Upper lobe of left lung (tissue), 6 donors: ENCODE data around the gene BCAS3. TPM values are rescaled to one million over a fixed set of nuclear protein-coding genes. Genes with fewer than 3 reads are reported as not detected.
A peak's percentile ranks its signal among the peaks of the same experiment; 100 is the strongest.

Experiments
- ATAC-seq, 2 donors: fragments of 200-7000 bp; cut with Tn5 transposase; one replicate each; pipeline ENCODE4 v1.9.1; 2022; ENCODE audit warnings: mild to moderate bottlenecking in 2 of 2, moderate library complexity in 2 of 2; ENCODE audit not compliant: low FRiP score in 2 of 2
- DNase-seq, 2 donors: peaks; one replicate each; pipeline ENCODE4 v3.0.0-alpha.2; 2019 to 2020
- H3K27ac ChIP-seq, 4 donors: fragments of 200-600 bp; sonication (generic); one replicate each; pipeline ENCODE4 v1.5.1; 2016 to 2019
- H3K27me3 ChIP-seq, 4 donors: fragments of 200-600 bp; sonication (generic); one replicate each; pipeline ENCODE4 v1.5.1; 2017 to 2019
- H3K36me3 ChIP-seq, 4 donors: fragments of 200-600 bp; sonication (generic); one replicate each; pipeline ENCODE4 v1.5.1; 2016 to 2019
- H3K4me1 ChIP-seq, 4 donors: fragments of 200-600 bp; sonication (generic); one replicate each; pipeline ENCODE4 v1.5.1; 2018 to 2019
- H3K4me3 ChIP-seq, 4 donors: fragments of 200-600 bp; sonication (generic); one replicate each; pipeline ENCODE4 v1.5.1; 2017 to 2019; ENCODE audit warnings: mild to moderate bottlenecking in 2 of 4, moderate library complexity in 1 of 4
- H3K9me3 ChIP-seq, 4 donors: fragments of 200-600 bp; sonication (generic); one replicate each; pipeline ENCODE4 v1.5.1; 2018 to 2019
- EP300 ChIP-seq, 4 donors: sonication (generic); formaldehyde crosslinking; IDR thresholded peaks; one replicate each; pipeline ENCODE4 v1.5.1; 2017; ENCODE audit warnings: antibody characterized with exemption in 4 of 4, control low read depth in 2 of 4
- POLR2A ChIP-seq, 4 donors: fragments of 450-650 bp; IDR thresholded peaks; one replicate each; pipeline ENCODE4 v1.5.1; 2016 to 2017; ENCODE audit warnings: antibody characterized with exemption in 4 of 4, mild to moderate bottlenecking in 2 of 4
- POLR2AphosphoS5 ChIP-seq, 2 donors: sonication (generic); formaldehyde crosslinking; IDR thresholded peaks; one replicate each; pipeline ENCODE4 v1.5.1; 2017; ENCODE audit warnings: antibody characterized with exemption in 2 of 2
- WGBS, 2 donors: methylation state at CpG; one replicate each; pipeline ENCODE4 v1.1.5; 2017 to 2018; 5-methylcytosine and 5-hydroxymethylcytosine counted together
- total RNA-seq, 6 donors: library from RNA; depleted of rRNA in 4 of 6; stranded (reverse); fragments of >200 nt in 4 of 6; gene quantifications; one replicate each; pipeline versions ENCODE4 v1.1.0 to v1.2.1, GENCODE V29; 2016 to 2021
- TF ChIP-seq, protein P1 (sequence below), 6 experiments: fragments of 450-650 bp in 4 of 6; fragments of 200-600 bp in 2 of 6; sonication (generic) in 2 of 6; IDR thresholded peaks; one replicate each; pipeline ENCODE4 v1.5.1; 2016 to 2019; ENCODE audit warnings: antibody characterized with exemption in 6 of 6
- donor health status: DM: no; HTN: no; CAD: no; lungs with moderate emphysema.
- donor health status: DM: no; HTN: yes; CAD: no; lungs with severe emphysema.

The BCAS3 gene
- total RNA-seq, 6 donors from 2014 or later = 20.1 to 111 (median 37.0) TPM

DNA sequence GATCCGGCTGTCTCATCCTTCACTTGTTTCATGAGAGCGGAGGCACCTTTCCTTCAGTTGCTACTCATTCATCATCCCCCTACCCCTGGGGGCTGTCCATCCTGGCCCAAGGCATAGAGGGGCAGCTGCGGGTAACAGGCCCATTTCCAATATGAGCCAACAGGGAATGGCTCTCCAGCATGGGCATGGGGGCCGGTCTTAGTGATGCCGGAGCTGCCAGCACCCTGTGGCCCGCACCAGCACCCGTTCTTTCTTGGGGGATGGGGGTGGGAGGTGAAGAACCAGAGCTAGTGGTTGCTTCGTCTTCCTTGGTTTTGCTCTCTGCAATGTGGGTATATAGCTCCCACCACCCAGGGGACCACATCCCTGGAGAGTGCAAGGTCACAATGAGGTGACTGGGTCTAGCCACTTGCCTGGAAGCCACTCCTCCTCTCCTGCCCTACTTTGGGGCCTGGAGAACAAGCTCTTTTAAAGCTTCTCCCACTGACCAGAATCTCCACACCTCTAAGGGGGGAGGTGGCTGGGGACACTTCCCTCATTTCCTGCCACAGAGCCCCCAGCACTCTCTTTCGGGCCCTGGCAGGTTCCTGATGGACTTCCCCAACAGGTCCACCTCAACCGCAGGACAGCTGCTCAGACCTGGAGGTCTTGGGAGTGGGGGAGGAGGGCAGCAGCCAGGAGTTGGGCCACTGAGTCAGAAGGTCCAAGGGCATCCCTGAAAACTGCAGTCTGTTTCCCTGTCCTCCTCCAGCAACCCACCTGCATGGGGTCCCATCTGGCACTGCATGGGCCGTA, 710.1 kb downstream of the BCAS3 start:
- Histone ChIP-seq H3K27me3 (no peaks in the 10 kb centered on the region), H3K9me3 (no peaks in the 10 kb centered on the region), H3K4me1 (peaks cover 10 to 13% (median 12%) of the 10 kb centered on the region in 4 donors), H3K4me3 (no peak overlapping the region), H3K36me3 (peaks cover 0 to 4% (median 0%) of the 10 kb centered on the region in 4 donors), H3K27ac (no peak overlapping the region)
- no peak for TF ChIP-seq POLR2AphosphoS5 (IDR thresholded peaks at IDR 0.05)
- no peak for TF ChIP-seq EP300 (IDR thresholded peaks at IDR 0.05)
- no peak for TF ChIP-seq POLR2A (IDR thresholded peaks at IDR 0.05)
- TF ChIP-seq, protein P1, sequence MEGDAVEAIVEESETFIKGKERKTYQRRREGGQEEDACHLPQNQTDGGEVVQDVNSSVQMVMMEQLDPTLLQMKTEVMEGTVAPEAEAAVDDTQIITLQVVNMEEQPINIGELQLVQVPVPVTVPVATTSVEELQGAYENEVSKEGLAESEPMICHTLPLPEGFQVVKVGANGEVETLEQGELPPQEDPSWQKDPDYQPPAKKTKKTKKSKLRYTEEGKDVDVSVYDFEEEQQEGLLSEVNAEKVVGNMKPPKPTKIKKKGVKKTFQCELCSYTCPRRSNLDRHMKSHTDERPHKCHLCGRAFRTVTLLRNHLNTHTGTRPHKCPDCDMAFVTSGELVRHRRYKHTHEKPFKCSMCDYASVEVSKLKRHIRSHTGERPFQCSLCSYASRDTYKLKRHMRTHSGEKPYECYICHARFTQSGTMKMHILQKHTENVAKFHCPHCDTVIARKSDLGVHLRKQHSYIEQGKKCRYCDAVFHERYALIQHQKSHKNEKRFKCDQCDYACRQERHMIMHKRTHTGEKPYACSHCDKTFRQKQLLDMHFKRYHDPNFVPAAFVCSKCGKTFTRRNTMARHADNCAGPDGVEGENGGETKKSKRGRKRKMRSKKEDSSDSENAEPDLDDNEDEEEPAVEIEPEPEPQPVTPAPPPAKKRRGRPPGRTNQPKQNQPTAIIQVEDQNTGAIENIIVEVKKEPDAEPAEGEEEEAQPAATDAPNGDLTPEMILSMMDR (IDR thresholded peaks at IDR 0.05) = no peak
- ATAC-seq = no peak
- 93 to 96% methylated on average over 11 of the region's 11 CpGs for WGBS, 2 donors
- DNase-seq = no peak

DNA sequence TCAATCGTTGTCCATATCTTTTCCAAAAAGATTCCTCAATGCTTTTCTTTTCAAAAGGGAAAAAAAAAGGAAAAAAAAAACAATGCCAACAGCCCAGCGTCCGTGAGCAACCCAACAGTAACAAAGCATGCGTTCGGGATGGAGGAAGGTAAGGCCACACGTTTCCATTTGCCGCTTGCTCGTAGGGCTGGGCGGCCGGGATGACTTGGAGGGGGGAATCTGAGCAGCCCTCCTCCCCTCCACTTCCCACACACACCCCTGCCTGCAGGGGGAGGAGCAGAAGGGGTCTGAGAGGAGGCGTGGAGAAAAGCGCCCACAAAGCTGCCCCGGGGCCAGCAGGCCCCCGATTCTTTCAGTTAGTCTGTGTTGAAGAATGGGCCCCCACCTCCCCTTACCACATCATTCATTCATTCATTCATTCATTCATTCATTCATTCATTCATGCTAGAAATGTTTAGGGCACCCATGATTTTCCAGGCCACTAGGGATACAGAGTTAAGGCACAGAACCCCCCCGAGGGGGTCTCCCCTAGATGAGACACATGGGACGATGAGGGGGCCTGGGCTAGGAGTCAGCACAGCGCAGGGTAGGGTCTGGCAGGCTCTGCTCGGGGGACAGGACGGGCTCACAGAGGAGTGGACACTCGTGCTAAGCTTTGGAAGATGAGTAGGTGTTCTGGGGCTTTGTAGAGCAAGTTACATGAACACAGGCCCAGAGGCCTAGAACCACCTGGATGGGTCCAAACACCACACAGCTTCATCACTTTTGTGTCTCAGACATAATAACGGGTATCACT, 711.1 kb downstream of the BCAS3 start:
- Histone ChIP-seq H3K4me3 (no peak overlapping the region), H3K27ac (peak overlapping the region in 2 of 4 donors; percentile 60 to 64), H3K4me1 (peaks cover 10 to 13% (median 12%) of the 10 kb centered on the region in 4 donors), H3K36me3 (peaks cover 0 to 4% (median 0%) of the 10 kb centered on the region in 4 donors), H3K27me3 (no peaks in the 10 kb centered on the region), H3K9me3 (no peaks in the 10 kb centered on the region)
- WGBS, 2 donors = 88 to 90% methylated on average over 21 of the region's 21 CpGs
- DNase-seq = no peak
- ATAC-seq = no peak
- TF ChIP-seq POLR2A (IDR thresholded peaks at IDR 0.05) = no peak
- no peak for TF ChIP-seq EP300 (IDR thresholded peaks at IDR 0.05)

DNA sequence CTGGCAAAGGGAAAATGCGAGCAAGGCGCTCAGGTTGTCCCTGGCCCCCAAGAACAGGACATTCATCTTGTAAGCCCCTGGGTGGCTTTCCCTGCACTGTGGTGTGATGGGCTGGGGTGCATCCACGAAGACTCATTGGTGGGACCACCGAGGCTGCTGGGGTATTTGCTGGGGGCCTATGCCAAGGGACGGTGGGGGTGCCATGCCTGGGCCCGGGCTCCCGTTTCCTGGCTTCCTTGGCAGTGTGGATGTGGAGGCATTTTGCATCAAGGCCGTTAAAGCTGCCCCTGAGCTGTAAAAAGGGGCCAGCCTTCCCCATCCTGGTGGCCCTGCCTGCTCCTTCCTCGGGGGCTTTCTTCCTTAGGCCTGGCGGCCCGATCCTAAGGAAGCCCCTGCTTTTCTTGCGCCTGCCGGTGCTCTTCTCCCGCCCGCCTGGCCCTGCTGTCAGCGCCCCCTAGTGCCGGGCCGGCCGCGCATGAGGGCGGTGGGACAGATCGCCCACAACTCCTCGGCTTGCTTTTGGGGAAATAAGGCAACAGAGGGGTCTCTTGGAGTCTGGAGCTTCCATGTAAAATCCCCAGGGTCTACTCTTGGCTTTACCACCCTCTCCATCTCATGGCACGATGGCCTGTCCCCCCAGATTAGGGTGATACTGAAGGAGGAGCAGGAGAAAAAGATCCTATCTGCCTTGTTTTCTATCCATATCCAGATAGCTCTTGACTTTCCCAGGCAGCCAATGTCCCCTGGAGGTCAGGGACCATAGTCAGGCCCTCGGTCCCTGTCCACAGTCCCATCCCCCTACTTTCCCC, 712.2 kb downstream of the BCAS3 start:
- ATAC-seq = peak in 1 of 2 donors; percentile 64
- no peak for TF ChIP-seq EP300 (IDR thresholded peaks at IDR 0.05)
- no peak for TF ChIP-seq POLR2A (IDR thresholded peaks at IDR 0.05)
- TF ChIP-seq, protein P1 (IDR thresholded peaks at IDR 0.05) = peak; percentile 77 to 90 (median 84)
- TF ChIP-seq POLR2AphosphoS5 (IDR thresholded peaks at IDR 0.05) = no peak
- peak in 1 of 2 donors; percentile 93 for DNase-seq
- Histone ChIP-seq H3K9me3 (no peaks in the 10 kb centered on the region), H3K4me1 (peaks cover 10 to 15% (median 12%) of the 10 kb centered on the region in 4 donors), H3K27me3 (no peaks in the 10 kb centered on the region), H3K4me3 (peak overlapping the region in 1 of 4 donors; percentile 27), H3K27ac (peak overlapping the region; percentile 3 to 93 (median 62)), H3K36me3 (peaks cover 0 to 4% (median 0%) of the 10 kb centered on the region in 4 donors)
- WGBS, 2 donors = 13 to 19% methylated on average over 18 to 23 of the region's 25 CpGs

DNA sequence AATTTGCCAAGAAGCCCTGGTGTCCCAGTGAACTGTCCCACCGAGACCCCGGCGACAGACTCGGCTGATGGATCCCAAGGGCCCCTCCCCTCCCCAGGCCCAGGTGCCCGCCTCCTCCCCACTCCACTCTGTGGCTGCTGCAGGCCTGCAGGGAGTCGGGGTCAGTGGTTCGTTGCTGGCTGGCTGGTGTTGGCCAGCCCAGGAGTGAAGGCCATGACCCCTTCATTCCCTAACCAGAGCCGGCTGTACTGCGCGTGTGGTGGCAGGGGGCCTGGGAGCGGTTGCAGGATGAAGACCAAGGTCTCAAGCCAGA, 712.8 kb downstream of the BCAS3 start:
- H3K4me3 ChIP-seq = no peak overlapping the region
- H3K27me3 ChIP-seq = no peaks in the 10 kb centered on the region
- peaks cover 10 to 15% (median 12%) of the 10 kb centered on the region in 4 donors for H3K4me1 ChIP-seq
- H3K27ac ChIP-seq = peak overlapping the region in 3 of 4 donors; percentile 60 to 93 (median 64)
- peaks cover 0 to 4% (median 0%) of the 10 kb centered on the region in 4 donors for H3K36me3 ChIP-seq
- DNase-seq (no peak), ATAC-seq (no peak)
- no peaks in the 10 kb centered on the region for H3K9me3 ChIP-seq
- TF ChIP-seq, protein P1 (IDR thresholded peaks at IDR 0.05) = no peak
- TF ChIP-seq EP300 (IDR thresholded peaks at IDR 0.05) (no peak), POLR2AphosphoS5 (IDR thresholded peaks at IDR 0.05) (no peak), POLR2A (IDR thresholded peaks at IDR 0.05) (no peak)
- 96% methylated on average over 11 of the region's 11 CpGs; no CpG with 5 or more reads in 1 of the 2 donors for WGBS, 2 donors
